SK-N-SH (cell line): ENCODE results near the gene IL18. TPM values are rescaled to one million over a fixed set of nuclear protein-coding genes. Genes with fewer than 3 reads are reported as not detected.

Experiments
- CTCF ChIA-PET: fragments of 300-600, 350-600 bp; formaldehyde crosslinking; extraction: SDS; loops from one replicate; lab custom pipeline; 2021; lab: Yijun Ruan, JAX
- POLR2A ChIA-PET: fragments of 350-600 bp; sonication (Branson Sonifier 250); formaldehyde crosslinking; extraction: SDS; loops from one replicate; lab custom pipeline; 2020; ENCODE audit warnings: antibody characterized with exemption, inconsistent platforms; lab: Yijun Ruan, JAX
- DNase-seq: peaks from one replicate; pipeline ENCODE4 v3.0.0; 2012
- H2AFZ ChIP-seq: fragments of 200-600 bp; sonication (generic); 2 replicates; pipeline ENCODE4 v1.8.1; 2016; ENCODE audit warnings: antibody characterized with exemption, mild to moderate bottlenecking, low read depth
- H3F3A ChIP-seq: fragments of 200-600 bp; sonication (generic); replicated peaks from 2 replicates; pipeline ENCODE3; 2016; ENCODE audit warnings: antibody characterized with exemption, mild to moderate bottlenecking; ENCODE audit not compliant: insufficient read depth
- H3K27ac ChIP-seq, 2 experiments: fragments of 200-500 bp in 1 of 2; fragments of 200-600 bp in 1 of 2; sonication (Bioruptor generic) in 1 of 2; sonication (generic), shearing (Covaris generic) in 1 of 2; 2 replicates each; pipeline versions ENCODE4 v1.5.1 to v1.6.1; 2014 to 2016; ENCODE audit warnings: low read depth in 2 of 2, inconsistent platforms in 1 of 2, low read length in 1 of 2, mild to moderate bottlenecking in 1 of 2, mixed read lengths in 1 of 2
- H3K27me3 ChIP-seq: fragments of 200-600 bp; sonication (generic), shearing (Covaris generic); 2 replicates; pipeline ENCODE4 v1.6.1; 2016; ENCODE audit warnings: mixed run types; ENCODE audit not compliant: insufficient read depth
- H3K36me3 ChIP-seq, 2 experiments: fragments of 200-500 bp in 1 of 2; fragments of 200-600 bp in 1 of 2; sonication (Bioruptor generic) in 1 of 2; sonication (generic) in 1 of 2; replicated peaks in 1 of 2; 2 replicates each; pipeline versions ENCODE3 to v1.5.1; 2014 to 2016; ENCODE audit warnings: low read length in 1 of 2, mild to moderate bottlenecking in 1 of 2; ENCODE audit not compliant: insufficient read depth in 2 of 2, control insufficient read depth in 1 of 2
- H3K4me1 ChIP-seq, 2 experiments: fragments of 200-500 bp in 1 of 2; fragments of 200-600 bp in 1 of 2; sonication (Bioruptor generic) in 1 of 2; sonication (generic), shearing (Covaris generic) in 1 of 2; 2 replicates each; pipeline versions ENCODE4 v1.5.1 to v1.6.1; 2014 to 2016; ENCODE audit warnings: low read depth in 1 of 2, low read length in 1 of 2, mixed run types in 1 of 2; ENCODE audit not compliant: insufficient read depth in 2 of 2, control insufficient read depth in 1 of 2
- H3K4me2 ChIP-seq: fragments of 200-600 bp; sonication (generic), shearing (Covaris generic); 2 replicates; pipeline ENCODE4 v1.6.1; 2017; ENCODE audit warnings: mixed run types
- H3K4me3 ChIP-seq, 2 experiments: fragments of 200-500 bp in 1 of 2; fragments of 200-600 bp in 1 of 2; sonication (Bioruptor generic) in 1 of 2; sonication (generic), shearing (Covaris generic) in 1 of 2; 2 replicates each; pipeline versions ENCODE4 v1.5.1 to v1.8.1; 2014 to 2016; ENCODE audit warnings: low read depth in 2 of 2, inconsistent platforms in 1 of 2, low read length in 1 of 2, mild to moderate bottlenecking in 1 of 2, mixed read lengths in 1 of 2, moderate library complexity in 1 of 2
- H3K79me2 ChIP-seq: fragments of 200-600 bp; sonication (generic); 2 replicates; pipeline ENCODE4 v1.8.1; 2017; ENCODE audit warnings: mild to moderate bottlenecking; ENCODE audit not compliant: insufficient read depth
- H3K9ac ChIP-seq: fragments of 200-600 bp; sonication (generic); 2 replicates; pipeline ENCODE4 v1.6.1; 2017; ENCODE audit warnings: mixed run types
- H3K9me2 ChIP-seq: fragments of 200-600 bp; sonication (generic); 2 replicates; pipeline ENCODE4 v1.6.1; 2017; ENCODE audit warnings: mixed run types
- H3K9me3 ChIP-seq: fragments of 200-600 bp; sonication (generic); 2 replicates; pipeline ENCODE4 v1.6.1; 2017; ENCODE audit warnings: mixed run types, mild to moderate bottlenecking, moderate library complexity
- H4K20me1 ChIP-seq: fragments of 200-600 bp; sonication (generic); 2 replicates; pipeline ENCODE4 v1.6.1; 2017; ENCODE audit warnings: mild to moderate bottlenecking, mixed run types; ENCODE audit not compliant: insufficient read depth
- EP300 ChIP-seq, 2 experiments: IDR thresholded peaks; 2 replicates each; pipeline versions ENCODE4 v1.4.0 to v1.6.1; 2012; ENCODE audit warnings: borderline replicate concordance in 1 of 2, low read depth in 1 of 2, low read length in 1 of 2
- EZH2phosphoT487 ChIP-seq: fragments of 200-600 bp; sonication (generic); IDR thresholded peaks from 2 replicates; pipeline ENCODE4 v1.6.1; 2017; ENCODE audit warnings: low read depth, mixed run types, mild to moderate bottlenecking, antibody characterized with exemption, moderate library complexity, borderline replicate concordance
- FOXJ3 ChIP-seq: sonication (generic); formaldehyde crosslinking; IDR thresholded peaks from 2 replicates; pipeline ENCODE4 v1.5.1; 2020; ENCODE audit warnings: mild to moderate bottlenecking, missing genetic modification reagents
- GABPA ChIP-seq: IDR thresholded peaks from 2 replicates; pipeline ENCODE4 v1.4.0; 2012; ENCODE audit warnings: low read depth, mild to moderate bottlenecking
- GATA2 ChIP-seq: sonication (generic); formaldehyde crosslinking; IDR thresholded peaks from 2 replicates; pipeline ENCODE4 v1.5.0; 2020; ENCODE audit warnings: mild to moderate bottlenecking, missing genetic modification reagents
- IRF3 ChIP-seq: fragments of 150-350 bp; IDR thresholded peaks from 2 replicates; pipeline ENCODE4 v1.6.1; 2016; ENCODE audit warnings: mild to moderate bottlenecking, low read depth, low read length
- MXI1 ChIP-seq: IDR thresholded peaks from 2 replicates; pipeline ENCODE4 v1.6.1; 2012; ENCODE audit warnings: mild to moderate bottlenecking, low read depth, low read length, improper control_type of control experiment
- NFIC ChIP-seq: IDR thresholded peaks from 2 replicates; pipeline ENCODE4 v1.4.0; 2012; ENCODE audit warnings: borderline replicate concordance
- NRF1 ChIP-seq: IDR thresholded peaks from 2 replicates; pipeline ENCODE4 v1.6.1; 2012; ENCODE audit warnings: low read depth, mild to moderate bottlenecking, low read length
- PBX3 ChIP-seq: IDR thresholded peaks from 2 replicates; pipeline ENCODE4; 2012
- RAD21 ChIP-seq: IDR thresholded peaks from 2 replicates; pipeline ENCODE4 v1.6.1; 2012; ENCODE audit warnings: mild to moderate bottlenecking, low read length
- SIN3A ChIP-seq: IDR thresholded peaks from 2 replicates; pipeline ENCODE4 v1.6.1; 2012; ENCODE audit warnings: low read depth, mild to moderate bottlenecking, low read length, moderate library complexity, borderline replicate concordance
- TEAD4 ChIP-seq: IDR thresholded peaks from 2 replicates; pipeline ENCODE4 v1.4.0; 2012; ENCODE audit warnings: mild to moderate bottlenecking, borderline replicate concordance; ENCODE audit not compliant: insufficient read depth
- YY1 ChIP-seq: IDR thresholded peaks from 2 replicates; pipeline ENCODE4 v1.4.0; 2012; ENCODE audit warnings: low read depth, mild to moderate bottlenecking
- WGBS: methylation state at CpG from one replicate; pipeline ENCODE4 v1.1.6; 2017; ENCODE audit warnings: low lambda C conversion rate; 5-methylcytosine and 5-hydroxymethylcytosine counted together
- polyA plus RNA-seq, 3 experiments: library from polyadenylated mRNA; depleted of rRNA; stranded (reverse); fragments of >200 nt; gene quantifications; 2 replicates each; pipeline ENCODE4 v1.2.3, GENCODE V29; 2012
- TF ChIP-seq, protein P1 (sequence below): IDR thresholded peaks from 2 replicates; pipeline ENCODE4 v1.6.1; 2012; ENCODE audit warnings: mild to moderate bottlenecking, low read depth, low read length, moderate library complexity
- TF ChIP-seq, protein P2 (sequence below): fragments of 200-600 bp; sonication (generic); IDR thresholded peaks from 2 replicates; pipeline ENCODE4 v1.6.1; 2017; ENCODE audit warnings: antibody characterized with exemption, mild to moderate bottlenecking, moderate library complexity

IL18 gene
- polyA plus RNA-seq, 1 of the 3 experiments (the other 2 are of a cell fraction) = 0.28 TPM

DNA sequence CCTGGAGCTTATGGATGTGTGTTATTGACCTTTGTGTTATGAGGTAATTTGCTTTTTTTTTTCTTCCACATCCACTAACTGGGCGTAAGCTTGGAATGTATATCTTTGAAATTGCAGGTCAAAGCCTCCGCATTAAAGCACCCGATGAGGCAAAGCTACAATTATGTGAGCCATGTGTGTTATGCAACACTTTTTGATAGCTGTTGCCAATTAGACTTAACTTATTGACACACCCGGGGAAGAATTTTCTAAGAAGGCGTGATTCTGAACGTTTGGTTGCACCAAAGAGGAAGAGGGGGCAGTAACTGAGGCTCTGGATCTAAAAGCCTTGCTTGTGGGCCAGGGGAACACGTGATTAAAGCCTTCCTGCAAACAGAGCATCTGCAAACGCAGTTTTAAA is 2.7 kb upstream of the IL18 start:
- H4K20me1 ChIP-seq = no peaks in the 10 kb centered on the region
- no peaks in the 10 kb centered on the region for H3K9me3 ChIP-seq
- ChIA-PET CTCF (interaction anchor here (2.7 kb wide), 1 partner anchor 9 kb away, joined by 13 read pairs; the partner anchor contains the start of gene BCO2), POLR2A (interaction anchor here (0.6 kb wide), 1 partner anchor 26 kb away, joined by 3 read pairs; no protein-coding TSS in a partner anchor)
- H3K4me2 ChIP-seq = no peak overlapping the region
- no peak overlapping the region for H3K4me3 ChIP-seq
- WGBS = 79% methylated on average over 8 of the region's 8 CpGs
- H3F3A ChIP-seq = peaks cover 3% of the 10 kb centered on the region
- H3K9ac ChIP-seq = no peak overlapping the region
- H3K9me2 ChIP-seq = no peaks in the 10 kb centered on the region
- no peak for DNase-seq
- H3K27ac ChIP-seq = no peak overlapping the region
- H3K27me3 ChIP-seq = no peaks in the 10 kb centered on the region
- TF ChIP-seq NFIC (no peak), YY1 (no peak), MXI1 (no peak), PBX3 (no peak), TEAD4 (no peak)
- TF ChIP-seq, all 33 proteins: peak for 0
- no peaks in the 10 kb centered on the region for H3K4me1 ChIP-seq
- no peaks in the 10 kb centered on the region for H3K36me3 ChIP-seq
- H3K79me2 ChIP-seq = no peaks in the 10 kb centered on the region
- no peak overlapping the region for H2AFZ ChIP-seq

- H3K4me2 ChIP-seq = no peak overlapping the region
- H3K4me3 ChIP-seq = no peak overlapping the region
- H3F3A ChIP-seq = peaks cover 3% of the 10 kb centered on the region
- H3K27me3 ChIP-seq = no peaks in the 10 kb centered on the region
- ChIA-PET CTCF (interaction anchor here (0.8 to 2.7 kb wide), 2 partner anchors 11 to 14 kb away, joined by 3 to 13 read pairs; partner anchors contain the start of gene BCO2), POLR2A (no interaction called here)
- TF ChIP-seq IRF3 (no peak), RAD21 (no peak), GATA2 (CRISPR knock-in tag) (no peak), EP300 (IDR thresholded peaks at IDR 0.05; ENCODE audit: borderline replicate concordance in 1 of 2, low read depth in 1 of 2, low read length in 1 of 2) (no peak), NRF1 (no peak), SIN3A (no peak), FOXJ3 (no peak), PBX3 (no peak), TEAD4 (no peak), EZH2phosphoT487 (no peak), NFIC (no peak), MXI1 (no peak), GABPA (no peak)
- TF ChIP-seq, protein P1, sequence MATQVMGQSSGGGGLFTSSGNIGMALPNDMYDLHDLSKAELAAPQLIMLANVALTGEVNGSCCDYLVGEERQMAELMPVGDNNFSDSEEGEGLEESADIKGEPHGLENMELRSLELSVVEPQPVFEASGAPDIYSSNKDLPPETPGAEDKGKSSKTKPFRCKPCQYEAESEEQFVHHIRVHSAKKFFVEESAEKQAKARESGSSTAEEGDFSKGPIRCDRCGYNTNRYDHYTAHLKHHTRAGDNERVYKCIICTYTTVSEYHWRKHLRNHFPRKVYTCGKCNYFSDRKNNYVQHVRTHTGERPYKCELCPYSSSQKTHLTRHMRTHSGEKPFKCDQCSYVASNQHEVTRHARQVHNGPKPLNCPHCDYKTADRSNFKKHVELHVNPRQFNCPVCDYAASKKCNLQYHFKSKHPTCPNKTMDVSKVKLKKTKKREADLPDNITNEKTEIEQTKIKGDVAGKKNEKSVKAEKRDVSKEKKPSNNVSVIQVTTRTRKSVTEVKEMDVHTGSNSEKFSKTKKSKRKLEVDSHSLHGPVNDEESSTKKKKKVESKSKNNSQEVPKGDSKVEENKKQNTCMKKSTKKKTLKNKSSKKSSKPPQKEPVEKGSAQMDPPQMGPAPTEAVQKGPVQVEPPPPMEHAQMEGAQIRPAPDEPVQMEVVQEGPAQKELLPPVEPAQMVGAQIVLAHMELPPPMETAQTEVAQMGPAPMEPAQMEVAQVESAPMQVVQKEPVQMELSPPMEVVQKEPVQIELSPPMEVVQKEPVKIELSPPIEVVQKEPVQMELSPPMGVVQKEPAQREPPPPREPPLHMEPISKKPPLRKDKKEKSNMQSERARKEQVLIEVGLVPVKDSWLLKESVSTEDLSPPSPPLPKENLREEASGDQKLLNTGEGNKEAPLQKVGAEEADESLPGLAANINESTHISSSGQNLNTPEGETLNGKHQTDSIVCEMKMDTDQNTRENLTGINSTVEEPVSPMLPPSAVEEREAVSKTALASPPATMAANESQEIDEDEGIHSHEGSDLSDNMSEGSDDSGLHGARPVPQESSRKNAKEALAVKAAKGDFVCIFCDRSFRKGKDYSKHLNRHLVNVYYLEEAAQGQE = no peak
- TF ChIP-seq, protein P2, sequence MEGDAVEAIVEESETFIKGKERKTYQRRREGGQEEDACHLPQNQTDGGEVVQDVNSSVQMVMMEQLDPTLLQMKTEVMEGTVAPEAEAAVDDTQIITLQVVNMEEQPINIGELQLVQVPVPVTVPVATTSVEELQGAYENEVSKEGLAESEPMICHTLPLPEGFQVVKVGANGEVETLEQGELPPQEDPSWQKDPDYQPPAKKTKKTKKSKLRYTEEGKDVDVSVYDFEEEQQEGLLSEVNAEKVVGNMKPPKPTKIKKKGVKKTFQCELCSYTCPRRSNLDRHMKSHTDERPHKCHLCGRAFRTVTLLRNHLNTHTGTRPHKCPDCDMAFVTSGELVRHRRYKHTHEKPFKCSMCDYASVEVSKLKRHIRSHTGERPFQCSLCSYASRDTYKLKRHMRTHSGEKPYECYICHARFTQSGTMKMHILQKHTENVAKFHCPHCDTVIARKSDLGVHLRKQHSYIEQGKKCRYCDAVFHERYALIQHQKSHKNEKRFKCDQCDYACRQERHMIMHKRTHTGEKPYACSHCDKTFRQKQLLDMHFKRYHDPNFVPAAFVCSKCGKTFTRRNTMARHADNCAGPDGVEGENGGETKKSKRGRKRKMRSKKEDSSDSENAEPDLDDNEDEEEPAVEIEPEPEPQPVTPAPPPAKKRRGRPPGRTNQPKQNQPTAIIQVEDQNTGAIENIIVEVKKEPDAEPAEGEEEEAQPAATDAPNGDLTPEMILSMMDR = no peak
- H2AFZ ChIP-seq = no peak overlapping the region
- DNase-seq = no peak
- no peaks in the 10 kb centered on the region for H4K20me1 ChIP-seq
- no peaks in the 10 kb centered on the region for H3K36me3 ChIP-seq
- H3K9me2 ChIP-seq = no peaks in the 10 kb centered on the region
- no peak overlapping the region for H3K9ac ChIP-seq
- H3K27ac ChIP-seq = no peak overlapping the region
- 91% methylated on average over 3 of the region's 3 CpGs for WGBS
- H3K4me1 ChIP-seq = no peaks in the 10 kb centered on the region
- no peaks in the 10 kb centered on the region for H3K79me2 ChIP-seq
- no peaks in the 10 kb centered on the region for H3K9me3 ChIP-seq
Observed at GRCh38 chr11:112165049-112165448, 1.2 kb upstream of the IL18 start.
